IPS-18a (cell line): ENCODE results near the gene ZNF629.

Experiments
- H3K27ac ChIP-seq: one replicate; pipeline ENCODE4 v1.5.1; 2013; ENCODE audit warnings: low read length
- H3K27me3 ChIP-seq: one replicate; pipeline ENCODE4 v1.6.1; 2013; ENCODE audit warnings: mild to moderate bottlenecking, low read length; ENCODE audit not compliant: control insufficient read depth, insufficient read depth
- H3K36me3 ChIP-seq: one replicate; pipeline ENCODE4 v1.6.1; 2013; ENCODE audit warnings: low read depth, low read length; ENCODE audit not compliant: control insufficient read depth
- H3K4me1 ChIP-seq: one replicate; pipeline ENCODE4 v1.6.1; 2013; ENCODE audit warnings: low read depth, low read length; ENCODE audit not compliant: control insufficient read depth
- H3K4me3 ChIP-seq: one replicate; pipeline ENCODE4 v1.5.1; 2013; ENCODE audit warnings: low read length
- H3K9ac ChIP-seq: one replicate; pipeline ENCODE4 v1.6.1; 2013; ENCODE audit warnings: mild to moderate bottlenecking, low read length, moderate library complexity
- H3K9me3 ChIP-seq: one replicate; pipeline ENCODE4 v1.6.1; 2013; ENCODE audit warnings: low read depth, low read length; ENCODE audit not compliant: control insufficient read depth

ZNF629 gene

GRCh38 chr16:30774367-30775130 is 12.5 kb downstream of the ZNF629 start:
- Histone ChIP-seq H3K4me1 (no peaks in the 10 kb centered on the region), H3K4me3 (peak overlapping the region; percentile 76), H3K27me3 (peaks cover 3% of the 10 kb centered on the region), H3K27ac (no peak overlapping the region), H3K9ac (peak overlapping the region; percentile 95), H3K9me3 (no peaks in the 10 kb centered on the region), H3K36me3 (peaks cover 39% of the 10 kb centered on the region)

GRCh38 chr16:30773826-30774225 is 13.2 kb downstream of the ZNF629 start:
- Histone ChIP-seq H3K4me3 (no peak overlapping the region), H3K4me1 (no peaks in the 10 kb centered on the region), H3K27me3 (peaks cover 3% of the 10 kb centered on the region), H3K27ac (no peak overlapping the region), H3K9me3 (no peaks in the 10 kb centered on the region), H3K9ac (no peak overlapping the region), H3K36me3 (peaks cover 47% of the 10 kb centered on the region)

GRCh38 chr16:30771726-30772125 is 15.3 kb downstream of the ZNF629 start:
- H3K4me1 ChIP-seq: no peaks in the 10 kb centered on the region
- H3K9ac ChIP-seq: no peak overlapping the region
- no peaks in the 10 kb centered on the region for H3K9me3 ChIP-seq
- H3K27ac ChIP-seq: no peak overlapping the region
- peaks cover 68% of the 10 kb centered on the region for H3K36me3 ChIP-seq
- no peak overlapping the region for H3K4me3 ChIP-seq
- peaks cover under 1% of the 10 kb centered on the region for H3K27me3 ChIP-seq

GRCh38 chr16:30769379-30770089 is 17.5 kb downstream of the ZNF629 start:
- Histone ChIP-seq H3K36me3 (peaks cover 88% of the 10 kb centered on the region), H3K27me3 (no peaks in the 10 kb centered on the region), H3K4me1 (no peaks in the 10 kb centered on the region), H3K9me3 (no peaks in the 10 kb centered on the region), H3K9ac (no peak overlapping the region), H3K4me3 (no peak overlapping the region), H3K27ac (no peak overlapping the region)

- Histone ChIP-seq H3K9ac (no peak overlapping the region), H3K4me1 (no peaks in the 10 kb centered on the region), H3K4me3 (no peak overlapping the region), H3K27me3 (no peaks in the 10 kb centered on the region), H3K36me3 (peaks cover 89% of the 10 kb centered on the region), H3K27ac (no peak overlapping the region), H3K9me3 (no peaks in the 10 kb centered on the region)
Observed at GRCh38 chr16:30768583-30769181, 18.3 kb downstream of the ZNF629 start.

- H3K27ac ChIP-seq: no peak overlapping the region
- H3K36me3 ChIP-seq: peaks cover 91% of the 10 kb centered on the region
- H3K4me3 ChIP-seq: no peak overlapping the region
- no peaks in the 10 kb centered on the region for H3K27me3 ChIP-seq
- no peak overlapping the region for H3K9ac ChIP-seq
- no peaks in the 10 kb centered on the region for H3K9me3 ChIP-seq
- no peaks in the 10 kb centered on the region for H3K4me1 ChIP-seq
Observed at GRCh38 chr16:30767767-30768465, 19.1 kb downstream of the ZNF629 start.

GRCh38 chr16:30766933-30767284 is 20.1 kb downstream of the ZNF629 start:
- Histone ChIP-seq H3K36me3 (peaks cover 82% of the 10 kb centered on the region), H3K4me1 (no peaks in the 10 kb centered on the region), H3K27ac (no peak overlapping the region)

GRCh38 chr16:30766206-30766932 is 20.6 kb downstream of the ZNF629 start:
- Histone ChIP-seq H3K9me3 (no peaks in the 10 kb centered on the region), H3K9ac (no peak overlapping the region), H3K27me3 (no peaks in the 10 kb centered on the region), H3K27ac (no peak overlapping the region), H3K4me1 (no peaks in the 10 kb centered on the region), H3K36me3 (peaks cover 78% of the 10 kb centered on the region), H3K4me3 (no peak overlapping the region)

More at GRCh38 chr16:30766933-30767284, 20.1 kb downstream of the ZNF629 start:
- Histone ChIP-seq H3K9me3 (no peaks in the 10 kb centered on the region), H3K9ac (no peak overlapping the region), H3K27me3 (no peaks in the 10 kb centered on the region), H3K4me3 (no peak overlapping the region)

- Histone ChIP-seq H3K27me3 (no peaks in the 10 kb centered on the region), H3K36me3 (peaks cover 67% of the 10 kb centered on the region), H3K4me1 (no peaks in the 10 kb centered on the region), H3K9ac (no peak overlapping the region), H3K27ac (no peak overlapping the region), H3K9me3 (no peaks in the 10 kb centered on the region), H3K4me3 (no peak overlapping the region)
Observed at GRCh38 chr16:30764816-30765465, 22.1 kb downstream of the ZNF629 start.

- Histone ChIP-seq H3K27ac (no peak overlapping the region), H3K4me1 (no peaks in the 10 kb centered on the region), H3K36me3 (peaks cover 60% of the 10 kb centered on the region), H3K4me3 (no peak overlapping the region), H3K9ac (no peak overlapping the region), H3K9me3 (no peaks in the 10 kb centered on the region), H3K27me3 (no peaks in the 10 kb centered on the region)
Observed at GRCh38 chr16:30764086-30764485, 22.9 kb downstream of the ZNF629 start.
